ENCODE measurements around the gene PKHD1.

DNA sequence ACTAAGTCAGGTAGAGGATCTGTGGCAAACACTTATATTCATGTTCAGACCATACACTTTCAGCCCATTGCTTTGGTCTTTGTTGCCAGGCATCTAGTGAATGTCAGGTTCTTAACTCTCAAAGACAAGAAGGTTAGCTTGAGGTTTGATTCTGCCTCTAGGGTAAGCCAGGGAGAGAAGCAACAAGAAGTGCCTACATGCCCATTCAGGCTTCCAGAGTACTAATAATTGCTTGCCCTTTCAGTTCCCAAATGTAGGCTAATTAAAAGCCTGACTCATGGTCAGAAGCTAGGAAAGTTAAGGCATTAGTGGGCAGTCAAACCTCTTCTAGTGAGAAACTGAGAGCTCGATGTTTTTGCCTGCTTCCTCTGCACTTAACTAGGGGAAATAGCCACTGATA is 492.4 kb downstream of the PKHD1 start:
- TF ChIP-seq POLR2AphosphoS5 (IDR thresholded peaks at IDR 0.05) (no peak), EP300 (IDR thresholded peaks at IDR 0.05) (no peak), POLR2A (IDR thresholded peaks at IDR 0.05) (no peak)
- TF ChIP-seq, protein P1, sequence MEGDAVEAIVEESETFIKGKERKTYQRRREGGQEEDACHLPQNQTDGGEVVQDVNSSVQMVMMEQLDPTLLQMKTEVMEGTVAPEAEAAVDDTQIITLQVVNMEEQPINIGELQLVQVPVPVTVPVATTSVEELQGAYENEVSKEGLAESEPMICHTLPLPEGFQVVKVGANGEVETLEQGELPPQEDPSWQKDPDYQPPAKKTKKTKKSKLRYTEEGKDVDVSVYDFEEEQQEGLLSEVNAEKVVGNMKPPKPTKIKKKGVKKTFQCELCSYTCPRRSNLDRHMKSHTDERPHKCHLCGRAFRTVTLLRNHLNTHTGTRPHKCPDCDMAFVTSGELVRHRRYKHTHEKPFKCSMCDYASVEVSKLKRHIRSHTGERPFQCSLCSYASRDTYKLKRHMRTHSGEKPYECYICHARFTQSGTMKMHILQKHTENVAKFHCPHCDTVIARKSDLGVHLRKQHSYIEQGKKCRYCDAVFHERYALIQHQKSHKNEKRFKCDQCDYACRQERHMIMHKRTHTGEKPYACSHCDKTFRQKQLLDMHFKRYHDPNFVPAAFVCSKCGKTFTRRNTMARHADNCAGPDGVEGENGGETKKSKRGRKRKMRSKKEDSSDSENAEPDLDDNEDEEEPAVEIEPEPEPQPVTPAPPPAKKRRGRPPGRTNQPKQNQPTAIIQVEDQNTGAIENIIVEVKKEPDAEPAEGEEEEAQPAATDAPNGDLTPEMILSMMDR (IDR thresholded peaks at IDR 0.05) = no peak

Measured in suprapubic skin (tissue), 4 donors.